ENCODE results near the gene PIK3R1. TPM values are rescaled to one million over a fixed set of nuclear protein-coding genes. Genes with fewer than 3 reads are reported as not detected.

Gene PIK3R1
- total RNA-seq, 1 experiment from 2014 or later, result 11.3 TPM

DNA sequence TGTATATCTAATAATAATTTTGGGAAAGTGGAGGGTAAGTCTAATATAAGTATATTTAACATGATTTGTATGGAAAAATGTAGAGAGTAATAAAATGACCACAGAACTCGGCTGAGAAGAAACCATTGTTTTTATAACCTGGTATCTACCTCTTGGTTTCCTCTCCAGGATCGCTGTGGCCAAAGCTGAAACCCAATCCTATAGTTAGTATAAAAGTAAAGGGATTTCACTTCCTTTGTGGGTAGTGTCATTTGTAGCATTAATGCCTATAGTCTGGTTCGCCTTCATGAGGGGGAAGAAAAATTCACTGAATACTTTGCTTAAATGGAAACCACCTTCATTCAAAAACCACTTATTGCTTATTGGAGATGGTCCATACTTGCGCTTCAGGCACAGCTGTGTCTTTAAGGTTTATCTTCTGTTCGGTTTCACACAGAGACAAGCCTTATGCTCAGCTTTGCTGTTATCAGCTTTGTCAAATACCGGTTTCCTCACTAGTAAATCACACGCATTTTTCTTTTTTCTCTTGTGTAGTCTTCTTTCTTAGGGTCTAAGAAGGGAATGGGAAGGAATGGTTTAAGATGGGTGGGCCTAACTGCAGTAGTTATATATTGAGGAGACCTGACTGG, 12.1 kb downstream of the PIK3R1 start:
- Histone ChIP-seq H3K4ac (ENCODE audit: low read depth, low read length) (no peak overlapping the region), H2AFZ (ENCODE audit: low read length) (no peak overlapping the region), H2AK5ac (ENCODE audit: insufficient read length, low read length) (no peak overlapping the region), H2BK5ac (ENCODE audit: insufficient read length, low read length) (no peak overlapping the region), H3K18ac (ENCODE audit: insufficient read length, low read depth, low read length) (no peak overlapping the region), H3T11ph (ENCODE audit: low read length) (no peak overlapping the region), H3K79me2 (ENCODE audit: insufficient read depth, low read length) (0 out of 2 replicates have a peak, but pooled peaks cover 2% of the 10 kb centered on the region), H3K23me2 (ENCODE audit: insufficient read length, low read depth, low read length, poor library complexity, severe bottlenecking) (no peaks in the 10 kb centered on the region), H2BK12ac (ENCODE audit: insufficient read length, low read depth, low read length) (no peak overlapping the region), H4K5ac (ENCODE audit: insufficient read length, low read depth, low read length) (no peak overlapping the region), H3K4me2 (ENCODE audit: insufficient read depth, insufficient read length, low read length) (no peak overlapping the region), H2BK120ac (ENCODE audit: low read depth, low read length, poor library complexity, severe bottlenecking) (no peak overlapping the region), H3K79me1 (ENCODE audit: insufficient read depth, low read depth, low read length, poor library complexity, severe bottlenecking) (no peaks in the 10 kb centered on the region), H4K20me1 (ENCODE audit: control insufficient read depth, insufficient read depth, insufficient read length) (no peaks in the 10 kb centered on the region), H3K23ac (ENCODE audit: insufficient read length, low read depth, low read length) (no peak overlapping the region), H3K27me3 (ENCODE audit: insufficient read depth, low read length) (no peaks in the 10 kb centered on the region), H2BK20ac (ENCODE audit: low read depth, low read length, poor library complexity, severe bottlenecking) (no peak overlapping the region), H3K9me3 (ENCODE audit: control insufficient read depth, low read depth, low read length) (no peaks in the 10 kb centered on the region), H3K14ac (ENCODE audit: insufficient read depth, low read length) (no peak overlapping the region), H3K56ac (ENCODE audit: insufficient read length, low read depth, low read length) (no peak overlapping the region), H2BK15ac (ENCODE audit: low read depth, low read length) (no peak overlapping the region), H3K27ac (ENCODE audit: insufficient read length, low read depth, low read length) (no peak overlapping the region), H3K4me1 (ENCODE audit: insufficient read depth, low read length) (no peaks in the 10 kb centered on the region), H3K9ac (ENCODE audit: extremely low read depth, insufficient read length, low read length) (no peak overlapping the region), H4K8ac (replicated peaks; ENCODE audit: insufficient read length, low read depth, low read length) (no peak overlapping the region), H4K91ac (ENCODE audit: insufficient read length, low read depth, low read length) (no peak overlapping the region)
- Mint-ChIP-seq H3K4me3 (no peak overlapping the region), H3K27ac (no peak overlapping the region), H3K36me3 (ENCODE audit: insufficient read depth in 1 of 3, low read depth in 3 of 3) (peaks cover 0 to 2% (median 0%) of the 10 kb centered on the region in 3 experiments; a peak in 1 of 7 replicates), H3K27me3 (ENCODE audit: low read depth) (peaks cover 12% of the 10 kb centered on the region), H3K9me3 (no peaks in the 10 kb centered on the region), H3K4me1 (peaks cover 2 to 7% of the 10 kb centered on the region in 2 experiments; a peak in 3 of 4 replicates)
- TF ChIP-seq CTCF (conservative IDR thresholded peaks at IDR 0.05), result no peak
- WGBS (ENCODE audit: extremely low coverage, insufficient read length, low lambda C conversion rate), result no CpG with 5 or more reads among the region's 7 CpGs
- no peak for DNase-seq

All from H9 (cell line).